ENCODE data around the gene BDH1.

- TF ChIP-seq POLR2AphosphoS5 (IDR thresholded peaks at IDR 0.05; ENCODE audit: borderline replicate concordance, low read depth, low read length) (no peak), EZH2 (IDR thresholded peaks at IDR 0.05) (no peak), FOXP2 (optimal IDR thresholded peaks at IDR 0.05; ENCODE audit: control extremely low read depth, extremely low read length, insufficient read depth) (no peak)
Observed at GRCh38 chr3:197578376-197578775, 22.6 kb upstream of the BDH1 start.
